Neural progenitor cell (in vitro differentiated cells): Measurements from ENCODE around the gene AFF1. TPM values are rescaled to one million over a fixed set of nuclear protein-coding genes. Genes with fewer than 3 reads are reported as not detected.
A peak's percentile ranks its signal among the peaks of the same experiment; 100 is the strongest.

Source experiments
- DNase-seq: peaks from one replicate; pipeline ENCODE4 v3.0.0-alpha.2; 2016; ENCODE audit warnings: low spot score
- H2AFZ ChIP-seq: fragments of 200-600 bp; sonication (generic); replicated peaks from 2 replicates; pipeline ENCODE4 v1.6.1; 2016; ENCODE audit warnings: antibody characterized with exemption
- H3F3A ChIP-seq: fragments of 200-600 bp; sonication (generic); 2 replicates; pipeline ENCODE4 v1.6.1; 2016; ENCODE audit warnings: antibody characterized with exemption, low read depth
- H3K27ac ChIP-seq: fragments of 200-600 bp; sonication (generic); 2 replicates; pipeline ENCODE4 v1.5.1; 2016; ENCODE audit warnings: mild to moderate bottlenecking
- H3K27me3 ChIP-seq: fragments of 200-600 bp; sonication (generic); 2 replicates; pipeline ENCODE4 v1.6.1; 2016; ENCODE audit warnings: mild to moderate bottlenecking, moderate library complexity
- H3K36me3 ChIP-seq: fragments of 200-600 bp; sonication (generic); 2 replicates; pipeline ENCODE4 v1.5.1; 2016
- H3K4me1 ChIP-seq: fragments of 200-600 bp; sonication (generic); 2 replicates; pipeline ENCODE4 v1.6.1; 2016; ENCODE audit warnings: mixed run types
- H3K4me2 ChIP-seq: fragments of 200-600 bp; sonication (generic); 2 replicates; pipeline ENCODE4 v1.6.1; 2016
- H3K4me3 ChIP-seq: fragments of 200-600 bp; sonication (generic); 2 replicates; pipeline ENCODE4 v1.5.1; 2016
- H3K79me2 ChIP-seq: fragments of 200-600 bp; sonication (generic); 2 replicates; pipeline ENCODE4 v1.6.1; 2016; ENCODE audit warnings: low read depth
- H3K9ac ChIP-seq: fragments of 200-600 bp; sonication (generic); 2 replicates; pipeline ENCODE4 v1.6.1; 2016
- H3K9me3 ChIP-seq: fragments of 200-600 bp; sonication (generic); 2 replicates; pipeline ENCODE4 v1.5.1; 2016; ENCODE audit warnings: low read depth
- H4K20me1 ChIP-seq: fragments of 200-600 bp; sonication (generic); 2 replicates; pipeline ENCODE4 v1.6.1; 2016; ENCODE audit warnings: low read depth
- H3K27ac Mint-ChIP-seq: 3 replicates; pipeline ENCODE4 v1.8.0; 2021; ENCODE audit warnings: mixed read lengths
- H3K27me3 Mint-ChIP-seq: 2 replicates; pipeline ENCODE4 v1.8.0; 2022; ENCODE audit warnings: low read depth, mild to moderate bottlenecking, inconsistent platforms, moderate library complexity, mixed read lengths; ENCODE audit not compliant: insufficient read depth
- H3K36me3 Mint-ChIP-seq: 3 replicates; pipeline ENCODE4 v1.8.0; 2021; ENCODE audit warnings: mixed read lengths
- H3K4me1 Mint-ChIP-seq: 3 replicates; pipeline ENCODE4 v1.8.0; 2021; ENCODE audit warnings: mixed read lengths
- H3K4me3 Mint-ChIP-seq: 3 replicates; pipeline ENCODE4 v1.8.0; 2021; ENCODE audit warnings: mild to moderate bottlenecking, moderate library complexity, mixed read lengths
- H3K9me3 Mint-ChIP-seq: 3 replicates; pipeline ENCODE4 v1.8.0; 2020; ENCODE audit warnings: mixed read lengths
- EZH2 ChIP-seq: fragments of 200-600 bp; sonication (generic); IDR thresholded peaks from 2 replicates; pipeline ENCODE4 v1.6.1; 2017; ENCODE audit warnings: antibody characterized with exemption, mild to moderate bottlenecking, moderate library complexity
- EZH2phosphoT487 ChIP-seq: fragments of 200-600 bp; sonication (generic); IDR thresholded peaks from 2 replicates; pipeline ENCODE4 v1.6.1; 2017; ENCODE audit warnings: antibody characterized with exemption
- total RNA-seq: library from RNA; depleted of rRNA; stranded (reverse); fragments of >200 nt; gene quantifications from 2 replicates; pipeline ENCODE4 v1.2.3, GENCODE V29; 2015; ENCODE audit warnings: low replicate concordance
- TF ChIP-seq, protein P1 (sequence below): fragments of 200-600 bp; sonication (generic); IDR thresholded peaks from 2 replicates; pipeline ENCODE4 v1.5.1; 2017; ENCODE audit warnings: antibody characterized with exemption, mild to moderate bottlenecking

Gene AFF1
- total RNA-seq, 1 donor from 2014 or later = 29.0 TPM

DNA sequence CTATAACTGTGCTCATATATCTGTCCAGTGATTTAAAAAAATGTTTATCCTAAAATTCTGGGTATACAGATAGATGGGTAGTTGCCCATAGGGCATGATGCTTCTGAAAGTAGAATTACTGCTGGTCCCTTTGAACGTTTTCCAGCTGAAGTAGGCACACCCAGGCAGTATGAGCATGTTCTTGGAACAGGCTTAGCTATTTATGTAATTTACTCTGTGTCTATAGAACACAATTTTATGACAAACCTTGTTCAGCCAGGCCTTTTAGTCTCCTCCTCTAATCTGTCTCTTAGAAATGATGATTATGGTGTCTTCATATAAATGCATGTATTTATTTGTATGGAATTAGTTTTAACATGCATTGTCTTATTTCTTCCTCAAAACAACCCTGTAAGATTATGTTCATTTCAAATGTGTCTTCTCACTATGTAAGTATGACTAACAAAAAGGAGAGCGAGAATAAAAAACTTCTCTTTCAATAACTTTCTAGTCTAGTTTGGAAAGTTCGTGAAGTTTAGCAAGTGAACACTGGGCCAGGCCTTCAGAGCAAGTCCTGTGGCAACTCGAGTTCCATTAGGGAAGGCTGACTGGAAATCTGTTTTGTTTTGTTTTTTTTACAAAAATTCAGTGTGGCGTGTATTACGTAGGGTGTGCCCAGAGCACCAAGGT, 142.0 kb downstream of the AFF1 start:
- no peak overlapping the region for H3K27ac Mint-ChIP-seq

DNA sequence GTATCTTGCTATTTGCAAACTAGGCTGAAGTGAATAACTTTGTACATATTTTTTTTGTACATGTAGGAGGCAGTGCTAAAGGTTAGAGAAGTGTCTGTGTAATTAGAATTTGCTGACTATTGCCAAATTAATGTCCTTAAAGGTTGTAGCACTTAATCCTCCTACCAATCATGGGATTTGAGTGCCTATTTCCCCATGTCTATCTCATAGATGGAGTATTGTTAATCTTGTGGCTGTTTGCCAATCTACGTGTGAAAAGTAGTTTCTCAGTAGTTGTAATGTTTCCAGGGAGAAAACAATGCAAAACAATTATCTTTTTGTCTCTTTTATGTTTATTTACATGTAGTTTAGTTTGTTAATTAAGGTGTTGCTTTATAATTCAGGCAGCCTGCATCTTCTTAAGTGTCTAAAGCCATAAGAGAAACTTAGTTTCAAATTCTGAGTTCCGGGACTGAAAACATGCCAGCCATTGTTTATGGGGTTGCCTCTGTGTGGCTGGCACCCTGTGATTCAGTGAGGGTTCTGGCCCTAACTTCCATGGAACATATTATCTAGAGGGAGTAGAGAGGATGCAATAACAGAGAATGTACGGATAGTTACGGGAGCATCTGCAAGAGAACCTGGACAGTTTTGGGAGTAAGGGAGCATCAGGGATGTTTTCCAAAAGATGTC, 143.2 kb downstream of the AFF1 start:
- Mint-ChIP-seq H3K27ac (no peak overlapping the region), H3K9me3 (no peaks in the 10 kb centered on the region), H3K4me3 (no peak overlapping the region), H3K36me3 (no peaks in the 10 kb centered on the region), H3K27me3 (no peaks in the 10 kb centered on the region), H3K4me1 (peaks cover 17% of the 10 kb centered on the region)
- Histone ChIP-seq H4K20me1 (peaks cover 48% of the 10 kb centered on the region), H3K27me3 (no peaks in the 10 kb centered on the region), H3K36me3 (no peaks in the 10 kb centered on the region), H3K4me2 (no peak overlapping the region), H3K79me2 (peaks cover 86% of the 10 kb centered on the region), H3K9me3 (no peaks in the 10 kb centered on the region), H3K4me3 (no peak overlapping the region), H3K9ac (no peak overlapping the region), H2AFZ (no peak overlapping the region), H3F3A (peaks cover 4% of the 10 kb centered on the region), H3K4me1 (peaks cover 38% of the 10 kb centered on the region), H3K27ac (no peak overlapping the region)
- TF ChIP-seq EZH2phosphoT487 = no peak
- TF ChIP-seq, protein P1, sequence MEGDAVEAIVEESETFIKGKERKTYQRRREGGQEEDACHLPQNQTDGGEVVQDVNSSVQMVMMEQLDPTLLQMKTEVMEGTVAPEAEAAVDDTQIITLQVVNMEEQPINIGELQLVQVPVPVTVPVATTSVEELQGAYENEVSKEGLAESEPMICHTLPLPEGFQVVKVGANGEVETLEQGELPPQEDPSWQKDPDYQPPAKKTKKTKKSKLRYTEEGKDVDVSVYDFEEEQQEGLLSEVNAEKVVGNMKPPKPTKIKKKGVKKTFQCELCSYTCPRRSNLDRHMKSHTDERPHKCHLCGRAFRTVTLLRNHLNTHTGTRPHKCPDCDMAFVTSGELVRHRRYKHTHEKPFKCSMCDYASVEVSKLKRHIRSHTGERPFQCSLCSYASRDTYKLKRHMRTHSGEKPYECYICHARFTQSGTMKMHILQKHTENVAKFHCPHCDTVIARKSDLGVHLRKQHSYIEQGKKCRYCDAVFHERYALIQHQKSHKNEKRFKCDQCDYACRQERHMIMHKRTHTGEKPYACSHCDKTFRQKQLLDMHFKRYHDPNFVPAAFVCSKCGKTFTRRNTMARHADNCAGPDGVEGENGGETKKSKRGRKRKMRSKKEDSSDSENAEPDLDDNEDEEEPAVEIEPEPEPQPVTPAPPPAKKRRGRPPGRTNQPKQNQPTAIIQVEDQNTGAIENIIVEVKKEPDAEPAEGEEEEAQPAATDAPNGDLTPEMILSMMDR = no peak
- no peak for TF ChIP-seq EZH2
- no peak for DNase-seq

More for the DNA sequence above, 142.0 kb downstream of the AFF1 start:
- no peak overlapping the region for H3K27ac ChIP-seq
- no peaks in the 10 kb centered on the region for H3K9me3 Mint-ChIP-seq
- H3K27me3 Mint-ChIP-seq = peaks cover 1% of the 10 kb centered on the region
- no peak overlapping the region for H3K4me3 ChIP-seq
- no peak overlapping the region for H3K4me2 ChIP-seq
- no peak for DNase-seq
- peaks cover 51% of the 10 kb centered on the region for H4K20me1 ChIP-seq
- no peaks in the 10 kb centered on the region for H3K27me3 ChIP-seq
- H3K4me1 ChIP-seq = peaks cover 40% of the 10 kb centered on the region
- H2AFZ ChIP-seq = no peak overlapping the region
- TF ChIP-seq, protein P1 = no peak
- TF ChIP-seq EZH2 (no peak), EZH2phosphoT487 (no peak)
- H3K9ac ChIP-seq = no peak overlapping the region
- H3K36me3 Mint-ChIP-seq = no peaks in the 10 kb centered on the region
- no peaks in the 10 kb centered on the region for H3K36me3 ChIP-seq
- no peak overlapping the region for H3K4me3 Mint-ChIP-seq
- peaks cover 23% of the 10 kb centered on the region for H3K4me1 Mint-ChIP-seq
- peaks cover 84% of the 10 kb centered on the region for H3K79me2 ChIP-seq
- peaks cover 4% of the 10 kb centered on the region for H3F3A ChIP-seq
- H3K9me3 ChIP-seq = no peaks in the 10 kb centered on the region

DNA sequence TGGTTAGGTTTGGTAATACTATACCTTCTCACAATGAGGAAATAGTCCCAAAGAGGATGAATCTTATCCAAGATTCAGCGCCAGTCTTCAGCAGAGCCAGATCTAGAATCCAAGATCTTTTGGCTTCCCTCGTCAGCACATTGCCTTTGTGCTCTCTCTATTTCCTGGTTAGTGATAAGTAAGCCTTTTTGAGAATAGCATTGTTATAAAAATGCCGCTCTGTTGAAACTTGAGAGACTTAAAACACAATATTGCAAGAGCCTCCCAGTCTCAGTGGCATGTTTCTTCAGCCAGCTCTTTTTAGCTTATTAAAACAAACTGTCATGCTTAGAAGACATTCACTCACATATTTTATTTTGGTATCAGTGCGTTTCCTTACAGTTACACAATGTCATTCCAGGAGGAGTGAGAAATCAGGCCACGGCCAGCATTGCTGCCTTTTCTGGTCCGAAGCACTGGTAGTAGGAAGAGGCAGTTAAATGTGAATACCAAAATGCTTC, 144.2 kb downstream of the AFF1 start:
- Histone ChIP-seq H4K20me1 (peaks cover 39% of the 10 kb centered on the region), H3K4me2 (no peak overlapping the region), H2AFZ (no peak overlapping the region), H3K9ac (no peak overlapping the region), H3K36me3 (no peaks in the 10 kb centered on the region), H3K27me3 (no peaks in the 10 kb centered on the region), H3K79me2 (peaks cover 94% of the 10 kb centered on the region), H3K4me1 (peaks cover 28% of the 10 kb centered on the region), H3K27ac (peak overlapping the region; percentile 51), H3F3A (no peaks in the 10 kb centered on the region), H3K9me3 (no peaks in the 10 kb centered on the region), H3K4me3 (no peak overlapping the region)
- Mint-ChIP-seq H3K27me3 (no peaks in the 10 kb centered on the region), H3K27ac (no peak overlapping the region), H3K36me3 (peaks cover 3% of the 10 kb centered on the region), H3K4me3 (no peak overlapping the region), H3K4me1 (peaks cover 7% of the 10 kb centered on the region), H3K9me3 (no peaks in the 10 kb centered on the region)
- no peak for TF ChIP-seq EZH2phosphoT487
- TF ChIP-seq, protein P1 = no peak
- no peak for TF ChIP-seq EZH2
- no peak for DNase-seq
